ENCODE measurements around the gene PKNOX1. TPM values are rescaled to one million over a fixed set of nuclear protein-coding genes. Genes with fewer than 3 reads are reported as not detected.
"Not testable (repeated sequence)": the region's sequence is repeated elsewhere in the genome, so short reads cannot be mapped to it uniquely, and the experiment has no call there.

PKNOX1 gene
- total RNA-seq, 1 experiment from 2014 or later = 43.4 TPM

DNA sequence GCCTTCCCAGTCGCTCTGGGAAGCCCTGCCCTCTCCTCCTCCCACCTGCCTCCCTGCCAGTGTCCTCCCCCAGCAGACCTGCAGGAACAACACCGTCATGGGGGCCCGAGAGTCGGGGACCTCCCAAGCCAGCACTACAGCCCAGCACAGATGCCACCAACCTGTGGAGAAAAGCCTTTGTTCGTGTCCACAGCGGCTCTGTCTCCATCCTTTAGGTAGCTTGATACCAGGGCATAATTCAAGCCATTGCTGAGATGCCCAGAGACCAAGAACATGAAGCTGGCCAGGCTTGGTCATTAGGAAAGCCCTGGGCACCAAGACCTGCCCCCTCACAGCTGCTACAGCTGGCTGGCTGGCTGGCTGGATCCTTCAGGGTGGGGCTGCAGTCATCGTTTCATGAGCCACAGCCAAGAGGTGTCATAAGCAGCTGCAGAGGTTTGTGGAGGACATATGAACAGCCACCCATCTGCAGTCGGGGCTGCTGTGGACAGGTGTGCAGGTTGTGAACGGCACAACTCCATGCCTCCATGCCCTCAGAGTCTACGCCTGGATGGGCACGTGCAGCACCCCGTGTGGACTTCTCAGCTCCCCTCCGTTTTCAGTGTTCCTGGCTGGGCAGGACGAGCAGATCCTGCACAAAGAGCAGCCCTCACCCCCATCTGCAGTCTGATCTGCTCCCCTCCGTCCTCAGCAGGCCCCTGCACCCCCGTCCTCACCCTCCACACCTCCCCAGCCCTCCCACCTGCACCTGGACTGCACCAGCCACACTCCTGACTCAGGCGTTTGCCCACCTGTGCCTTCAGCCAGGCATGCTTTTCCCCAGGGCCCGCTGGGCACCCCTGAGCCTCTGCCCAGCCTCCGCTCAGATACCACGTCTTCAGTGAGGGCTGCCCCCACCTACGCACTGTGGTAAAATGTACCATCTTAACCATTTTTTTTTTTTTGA, 71.8 kb downstream of the PKNOX1 start:
- H3K18ac ChIP-seq (ENCODE audit: insufficient read length, low read depth, low read length); H3T11ph ChIP-seq (ENCODE audit: low read length): not testable (repeated sequence)
- no CpG with 5 or more reads among the region's 21 CpGs for WGBS (ENCODE audit: extremely low coverage, insufficient read length, low lambda C conversion rate)

GRCh38 chr21:43053112-43053511, 78.8 kb downstream of the PKNOX1 start:
- not testable (repeated sequence) for H3K9ac ChIP-seq (ENCODE audit: extremely low read depth, insufficient read length, low read length); H3K27ac Mint-ChIP-seq; H3K27me3 ChIP-seq (ENCODE audit: insufficient read depth, low read length); H2BK5ac ChIP-seq (ENCODE audit: insufficient read length, low read length); H3K18ac ChIP-seq (ENCODE audit: insufficient read length, low read depth, low read length); DNase-seq; H2AFZ ChIP-seq (ENCODE audit: low read length); H3K4ac ChIP-seq (ENCODE audit: low read depth, low read length); H3K4me1 ChIP-seq (ENCODE audit: insufficient read depth, low read length); H3K4me3 Mint-ChIP-seq; H2AK5ac ChIP-seq (ENCODE audit: insufficient read length, low read length); H3K79me1 ChIP-seq (ENCODE audit: insufficient read depth, low read depth, low read length, poor library complexity, severe bottlenecking); H3K36me3 Mint-ChIP-seq (ENCODE audit: insufficient read depth in 1 of 3, low read depth in 3 of 3); H3T11ph ChIP-seq (ENCODE audit: low read length); H3K14ac ChIP-seq (ENCODE audit: insufficient read depth, low read length); H4K5ac ChIP-seq (ENCODE audit: insufficient read length, low read depth, low read length); H2BK12ac ChIP-seq (ENCODE audit: insufficient read length, low read depth, low read length); H3K23me2 ChIP-seq (ENCODE audit: insufficient read length, low read depth, low read length, poor library complexity, severe bottlenecking); H3K27ac ChIP-seq (ENCODE audit: insufficient read length, low read depth, low read length); H3K4me1 Mint-ChIP-seq; H4K8ac ChIP-seq (replicated peaks; ENCODE audit: insufficient read length, low read depth, low read length); H3K56ac ChIP-seq (ENCODE audit: insufficient read length, low read depth, low read length); H3K79me2 ChIP-seq (ENCODE audit: insufficient read depth, low read length); H3K9me3 ChIP-seq (ENCODE audit: control insufficient read depth, low read depth, low read length); H3K9me3 Mint-ChIP-seq; H2BK120ac ChIP-seq (ENCODE audit: low read depth, low read length, poor library complexity, severe bottlenecking); H3K27me3 Mint-ChIP-seq (ENCODE audit: low read depth); H2BK20ac ChIP-seq (ENCODE audit: low read depth, low read length, poor library complexity, severe bottlenecking); H2BK15ac ChIP-seq (ENCODE audit: low read depth, low read length); H4K91ac ChIP-seq (ENCODE audit: insufficient read length, low read depth, low read length); H3K23ac ChIP-seq (ENCODE audit: insufficient read length, low read depth, low read length); H4K20me1 ChIP-seq (ENCODE audit: control insufficient read depth, insufficient read depth, insufficient read length); H3K4me2 ChIP-seq (ENCODE audit: insufficient read depth, insufficient read length, low read length)
- WGBS (ENCODE audit: extremely low coverage, insufficient read length, low lambda C conversion rate) = no CpG with 5 or more reads among the region's 13 CpGs

More for the DNA sequence above, 71.8 kb downstream of the PKNOX1 start:
- not testable (repeated sequence) for DNase-seq; H3K79me1 ChIP-seq (ENCODE audit: insufficient read depth, low read depth, low read length, poor library complexity, severe bottlenecking); H2BK12ac ChIP-seq (ENCODE audit: insufficient read length, low read depth, low read length); H3K4me3 Mint-ChIP-seq; H4K20me1 ChIP-seq (ENCODE audit: control insufficient read depth, insufficient read depth, insufficient read length); H4K5ac ChIP-seq (ENCODE audit: insufficient read length, low read depth, low read length); H3K9ac ChIP-seq (ENCODE audit: extremely low read depth, insufficient read length, low read length); H4K91ac ChIP-seq (ENCODE audit: insufficient read length, low read depth, low read length); H2AFZ ChIP-seq (ENCODE audit: low read length); H3K4me1 ChIP-seq (ENCODE audit: insufficient read depth, low read length); H2BK5ac ChIP-seq (ENCODE audit: insufficient read length, low read length); H2BK20ac ChIP-seq (ENCODE audit: low read depth, low read length, poor library complexity, severe bottlenecking); H3K4me2 ChIP-seq (ENCODE audit: insufficient read depth, insufficient read length, low read length); H3K79me2 ChIP-seq (ENCODE audit: insufficient read depth, low read length); H3K23me2 ChIP-seq (ENCODE audit: insufficient read length, low read depth, low read length, poor library complexity, severe bottlenecking); H3K14ac ChIP-seq (ENCODE audit: insufficient read depth, low read length); H3K9me3 ChIP-seq (ENCODE audit: control insufficient read depth, low read depth, low read length); H3K27me3 ChIP-seq (ENCODE audit: insufficient read depth, low read length); H2AK5ac ChIP-seq (ENCODE audit: insufficient read length, low read length); H4K8ac ChIP-seq (replicated peaks; ENCODE audit: insufficient read length, low read depth, low read length); H3K23ac ChIP-seq (ENCODE audit: insufficient read length, low read depth, low read length); H2BK15ac ChIP-seq (ENCODE audit: low read depth, low read length); H3K27me3 Mint-ChIP-seq (ENCODE audit: low read depth); H3K56ac ChIP-seq (ENCODE audit: insufficient read length, low read depth, low read length); H2BK120ac ChIP-seq (ENCODE audit: low read depth, low read length, poor library complexity, severe bottlenecking); H3K4ac ChIP-seq (ENCODE audit: low read depth, low read length); H3K27ac Mint-ChIP-seq; H3K27ac ChIP-seq (ENCODE audit: insufficient read length, low read depth, low read length); H3K9me3 Mint-ChIP-seq; H3K36me3 Mint-ChIP-seq (ENCODE audit: insufficient read depth in 1 of 3, low read depth in 3 of 3); H3K4me1 Mint-ChIP-seq

All from H9 (cell line).